ENCODE measurements around the gene CXCL9. TPM values are rescaled to one million over a fixed set of nuclear protein-coding genes. Genes with fewer than 3 reads are reported as not detected.
"Not testable (repeated sequence)": the region's sequence is repeated elsewhere in the genome, so short reads cannot be mapped to it uniquely, and the experiment has no call there.

Gene CXCL9
- total RNA-seq, 4 donors from 2014 or later, result 0.11 to 0.17 (median 0.13) TPM; not detected in 1

DNA sequence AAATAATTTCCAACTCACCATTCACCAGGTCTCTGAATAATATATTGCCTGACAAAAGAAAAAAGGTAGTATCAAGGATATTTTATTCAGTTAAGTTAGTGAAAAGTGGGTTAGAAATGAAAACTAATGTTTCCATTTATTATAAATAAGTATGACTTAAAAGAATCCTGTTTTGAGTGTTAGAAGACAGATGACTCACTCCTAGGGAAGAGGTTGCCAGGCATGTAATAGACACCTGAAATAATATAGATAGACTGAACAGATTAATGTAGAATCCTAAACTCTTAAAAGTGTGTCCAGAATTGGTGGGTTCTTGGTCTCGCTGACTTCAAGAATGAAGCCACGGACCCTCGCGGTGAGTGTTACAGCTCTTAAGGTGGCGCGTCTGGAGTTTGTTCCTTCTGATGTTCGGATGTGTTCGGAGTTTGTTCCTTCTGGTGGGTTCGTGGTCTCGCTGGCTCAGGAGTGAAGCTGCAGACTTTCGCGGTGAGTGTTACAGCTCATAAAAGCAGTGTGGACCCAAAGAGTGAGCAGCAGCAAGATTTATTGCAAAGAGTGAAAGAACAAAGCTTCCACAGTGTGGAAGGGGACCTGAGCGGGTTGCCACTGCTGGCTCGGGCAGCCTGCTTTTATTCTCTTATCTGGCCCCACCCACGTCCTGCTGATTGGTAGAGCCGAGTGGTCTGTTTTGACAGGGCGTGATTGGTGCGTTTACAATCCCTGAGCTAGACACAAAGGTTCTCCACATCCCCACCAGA is 35.1 kb upstream of the CXCL9 start:
- 78% methylated on average over 18 of the region's 18 CpGs for WGBS
- H3K27me3 ChIP-seq; H3K36me3 ChIP-seq; intact Hi-C loops (cut with DNase I); H3K4me3 ChIP-seq; DNase-seq (ENCODE audit: extremely low spot score); H3K27ac ChIP-seq (replicated peaks in 1 of 4); H3K4me1 ChIP-seq; H3K9me3 ChIP-seq: not testable (repeated sequence)

DNA sequence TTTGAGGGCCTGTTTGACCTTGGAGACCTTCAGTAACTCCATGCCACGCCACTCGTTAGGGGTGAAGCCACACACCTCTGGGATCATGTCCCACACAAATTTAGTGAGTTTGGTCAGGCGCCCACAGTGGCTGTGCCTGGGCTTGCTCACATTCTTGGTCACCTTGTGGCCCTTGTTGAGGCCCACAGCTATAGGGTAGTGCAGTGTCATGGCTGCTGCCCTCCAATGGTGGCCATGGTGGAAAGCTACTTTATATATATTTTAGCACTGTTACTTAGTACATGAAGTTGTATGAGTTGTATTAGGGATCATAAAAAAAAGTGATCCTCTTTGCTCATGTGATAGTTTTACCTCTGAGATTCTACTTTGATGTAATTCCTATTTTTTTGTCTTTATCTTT is 29.5 kb upstream of the CXCL9 start:
- no peaks in the 10 kb centered on the region for H3K27me3 ChIP-seq
- intact Hi-C loops (cut with DNase I), result no loop called here
- no peak overlapping the region for H3K4me3 ChIP-seq
- H3K4me1 ChIP-seq, result peaks cover 0 to 5% (median 0%) of the 10 kb centered on the region in 4 donors
- no peak for TF ChIP-seq POLR2A (IDR thresholded peaks at IDR 0.05; ENCODE audit: low read depth)
- TF ChIP-seq POLR2AphosphoS5 (IDR thresholded peaks at IDR 0.05), result no peak
- no peak for TF ChIP-seq EP300 (IDR thresholded peaks at IDR 0.05)
- TF ChIP-seq, protein P1, sequence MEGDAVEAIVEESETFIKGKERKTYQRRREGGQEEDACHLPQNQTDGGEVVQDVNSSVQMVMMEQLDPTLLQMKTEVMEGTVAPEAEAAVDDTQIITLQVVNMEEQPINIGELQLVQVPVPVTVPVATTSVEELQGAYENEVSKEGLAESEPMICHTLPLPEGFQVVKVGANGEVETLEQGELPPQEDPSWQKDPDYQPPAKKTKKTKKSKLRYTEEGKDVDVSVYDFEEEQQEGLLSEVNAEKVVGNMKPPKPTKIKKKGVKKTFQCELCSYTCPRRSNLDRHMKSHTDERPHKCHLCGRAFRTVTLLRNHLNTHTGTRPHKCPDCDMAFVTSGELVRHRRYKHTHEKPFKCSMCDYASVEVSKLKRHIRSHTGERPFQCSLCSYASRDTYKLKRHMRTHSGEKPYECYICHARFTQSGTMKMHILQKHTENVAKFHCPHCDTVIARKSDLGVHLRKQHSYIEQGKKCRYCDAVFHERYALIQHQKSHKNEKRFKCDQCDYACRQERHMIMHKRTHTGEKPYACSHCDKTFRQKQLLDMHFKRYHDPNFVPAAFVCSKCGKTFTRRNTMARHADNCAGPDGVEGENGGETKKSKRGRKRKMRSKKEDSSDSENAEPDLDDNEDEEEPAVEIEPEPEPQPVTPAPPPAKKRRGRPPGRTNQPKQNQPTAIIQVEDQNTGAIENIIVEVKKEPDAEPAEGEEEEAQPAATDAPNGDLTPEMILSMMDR (IDR thresholded peaks at IDR 0.05), result no peak
- WGBS, result 87% methylated on average over 3 of the region's 3 CpGs
- H3K27ac ChIP-seq (replicated peaks in 1 of 4), result no peak overlapping the region
- H3K9me3 ChIP-seq, result no peaks in the 10 kb centered on the region
- DNase-seq (ENCODE audit: extremely low spot score), result no peak
- H3K36me3 ChIP-seq, result no peaks in the 10 kb centered on the region

DNA sequence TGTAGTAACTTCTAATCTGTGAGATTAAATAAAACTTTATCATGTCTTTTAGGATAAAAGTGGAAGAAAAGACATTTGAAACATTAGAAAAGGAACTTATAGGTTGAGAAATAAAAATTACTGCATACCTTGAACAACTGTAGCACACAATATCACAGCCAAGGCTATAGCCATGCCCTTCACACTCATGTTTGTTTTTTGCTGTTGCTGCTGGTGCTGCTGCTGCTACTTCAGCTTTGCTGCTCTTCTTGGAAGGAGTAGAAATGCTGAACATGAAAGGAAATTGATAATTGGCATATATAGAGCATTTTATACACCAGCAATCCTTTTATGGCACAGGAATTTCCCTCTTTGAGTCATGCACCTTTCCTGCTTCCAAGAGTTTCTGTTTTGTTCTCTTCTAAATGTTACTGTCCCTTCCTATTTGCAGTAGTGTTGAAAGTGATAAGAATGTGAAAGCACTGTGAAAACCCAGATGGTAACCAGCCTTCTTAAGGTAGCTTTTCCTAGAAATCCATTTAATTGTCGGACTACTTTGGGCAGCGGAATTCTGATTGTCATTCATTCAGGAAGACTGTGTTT is 28.6 kb upstream of the CXCL9 start, which contains the start of gene CXCL11:
TSS of gene CXCL11 (minus strand) at position 272 of the 582 bp plus-strand sequence. CDS start at position 189, 83 bp downstream.
- no peaks in the 10 kb centered on the region for H3K36me3 ChIP-seq
- H3K27me3 ChIP-seq, result no peaks in the 10 kb centered on the region
- intact Hi-C loops (cut with DNase I), result no loop called here
- no peaks in the 10 kb centered on the region for H3K9me3 ChIP-seq
- no peak within 1 kb of the TSS for H3K27ac ChIP-seq (replicated peaks in 1 of 4)
- no peak within 1 kb of the TSS for H3K4me3 ChIP-seq
- 87% methylated on average over 2 of the region's 2 CpGs for WGBS
- H3K4me1 ChIP-seq, result peaks cover 0 to 5% (median 0%) of the 10 kb centered on the region in 4 donors
- TF ChIP-seq POLR2A (IDR thresholded peaks at IDR 0.05; ENCODE audit: low read depth) (no peak), POLR2AphosphoS5 (IDR thresholded peaks at IDR 0.05) (no peak), EP300 (IDR thresholded peaks at IDR 0.05) (no peak)
- TF ChIP-seq, protein P1 (IDR thresholded peaks at IDR 0.05), result no peak
- no peak for DNase-seq (ENCODE audit: extremely low spot score)

DNA sequence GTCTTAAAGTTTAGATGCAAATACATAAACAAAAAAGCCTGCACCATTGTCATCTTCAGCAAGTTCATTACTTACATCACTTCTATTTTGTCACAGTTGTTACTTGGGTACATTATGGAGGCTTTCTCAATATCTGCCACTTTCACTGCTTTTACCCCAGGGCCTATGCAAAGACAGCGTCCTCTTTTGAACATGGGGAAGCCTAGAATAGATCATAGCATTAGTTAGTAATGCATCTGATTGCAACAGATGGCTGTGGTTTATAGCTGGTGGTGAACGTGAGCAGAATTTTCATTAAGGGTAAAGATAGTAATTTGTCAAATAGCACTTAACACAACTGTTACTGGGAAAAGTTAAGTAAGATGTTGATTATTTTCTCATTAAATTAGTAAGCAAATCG is 27.8 kb upstream of the CXCL9 start:
- Histone ChIP-seq H3K4me1 (peaks cover 0 to 5% (median 0%) of the 10 kb centered on the region in 4 donors), H3K36me3 (no peaks in the 10 kb centered on the region)
- intact Hi-C loops (cut with DNase I), result no loop called here

DNA sequence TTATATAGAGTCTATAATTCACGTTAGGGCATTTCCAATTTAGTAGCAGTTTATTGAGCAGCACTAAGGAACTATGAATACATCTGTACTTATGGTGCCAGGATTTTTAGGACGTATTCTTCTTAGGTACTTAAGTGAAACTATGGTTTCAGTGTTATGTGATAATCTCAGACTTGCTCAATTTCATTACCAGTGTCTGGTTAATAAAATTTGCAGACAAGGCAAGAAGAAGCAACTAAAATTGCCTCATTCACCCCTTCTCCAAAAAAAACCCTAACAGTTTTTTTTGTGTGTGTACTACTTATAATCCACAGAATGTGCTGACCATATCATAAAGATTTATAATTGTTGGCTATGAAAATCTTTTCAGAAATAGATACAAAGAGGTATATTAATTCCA is 22.0 kb upstream of the CXCL9 start:
- DNase-seq (ENCODE audit: extremely low spot score), result no peak
- Histone ChIP-seq H3K4me1 (peaks cover 0 to 10% (median 3%) of the 10 kb centered on the region in 4 donors), H3K27me3 (no peaks in the 10 kb centered on the region), H3K9me3 (no peaks in the 10 kb centered on the region), H3K27ac (replicated peaks in 1 of 4) (no peak overlapping the region), H3K4me3 (no peak overlapping the region), H3K36me3 (no peaks in the 10 kb centered on the region)
- 73% methylated on average over 2 of the region's 2 CpGs for WGBS
- TF ChIP-seq POLR2A (IDR thresholded peaks at IDR 0.05; ENCODE audit: low read depth), result no peak
- intact Hi-C loops (cut with DNase I), result no loop called here

More for the DNA sequence above, 27.8 kb upstream of the CXCL9 start:
- H3K27me3 ChIP-seq, result no peaks in the 10 kb centered on the region
- no peak overlapping the region for H3K27ac ChIP-seq (replicated peaks in 1 of 4)
- 57% methylated on average over 3 of the region's 3 CpGs for WGBS
- H3K4me3 ChIP-seq, result no peak overlapping the region
- no peaks in the 10 kb centered on the region for H3K9me3 ChIP-seq
- TF ChIP-seq POLR2AphosphoS5 (IDR thresholded peaks at IDR 0.05) (no peak), EP300 (IDR thresholded peaks at IDR 0.05) (no peak), POLR2A (IDR thresholded peaks at IDR 0.05; ENCODE audit: low read depth) (no peak)
- TF ChIP-seq, protein P1 (IDR thresholded peaks at IDR 0.05), result no peak
- DNase-seq (ENCODE audit: extremely low spot score), result no peak
